Measurements from ENCODE around the gene PCDH12.

Gene PCDH12

GRCh38 chr5:141915881-141916336, 42.1 kb downstream of the PCDH12 start:
- no peak for ATAC-seq
- no peak overlapping the region for H3K4me3 Mint-ChIP-seq
- peaks cover 36% of the 10 kb centered on the region for H3K27me3 Mint-ChIP-seq

GRCh38 chr5:141914797-141915196, 43.2 kb downstream of the PCDH12 start:
- H3K4me3 Mint-ChIP-seq, result peak overlapping the region; percentile 36
- H3K9me3 Mint-ChIP-seq, result no peaks in the 10 kb centered on the region
- H3K4me1 Mint-ChIP-seq, result peaks cover 15% of the 10 kb centered on the region
- no peak overlapping the region for H3K27ac Mint-ChIP-seq
- H3K36me3 Mint-ChIP-seq (ENCODE audit: low read depth), result no peaks in the 10 kb centered on the region
- H3K27me3 Mint-ChIP-seq, result peaks cover 36% of the 10 kb centered on the region
- no peak for DNase-seq
- ATAC-seq, result no peak

More at GRCh38 chr5:141915881-141916336, 42.1 kb downstream of the PCDH12 start:
- no peaks in the 10 kb centered on the region for H3K9me3 Mint-ChIP-seq
- no peaks in the 10 kb centered on the region for H3K36me3 Mint-ChIP-seq (ENCODE audit: low read depth)
- no peak for DNase-seq
- peaks cover 15% of the 10 kb centered on the region for H3K4me1 Mint-ChIP-seq
- H3K27ac Mint-ChIP-seq, result no peak overlapping the region

GRCh38 chr5:141914199-141914743, 43.7 kb downstream of the PCDH12 start:
- ATAC-seq (peak; percentile 56), DNase-seq (peak; percentile 48)
- H3K36me3 Mint-ChIP-seq (ENCODE audit: low read depth), result no peaks in the 10 kb centered on the region
- H3K4me1 Mint-ChIP-seq, result peaks cover 15% of the 10 kb centered on the region
- H3K27ac Mint-ChIP-seq, result no peak overlapping the region
- no peaks in the 10 kb centered on the region for H3K9me3 Mint-ChIP-seq
- peak overlapping the region; percentile 36 for H3K4me3 Mint-ChIP-seq
- H3K27me3 Mint-ChIP-seq, result peaks cover 36% of the 10 kb centered on the region

- Mint-ChIP-seq H3K27ac (no peak overlapping the region), H3K4me3 (peak overlapping the region; percentile 32), H3K36me3 (ENCODE audit: low read depth) (no peaks in the 10 kb centered on the region), H3K27me3 (peaks cover 38% of the 10 kb centered on the region), H3K9me3 (no peaks in the 10 kb centered on the region), H3K4me1 (peaks cover 19% of the 10 kb centered on the region)
- DNase-seq (no peak), ATAC-seq (no peak)
These were observed 44.3 kb downstream of the PCDH12 start for GRCh38 chr5:141913560-141914198.

- no peak overlapping the region for H3K4me3 Mint-ChIP-seq
- H3K27ac Mint-ChIP-seq, result no peak overlapping the region
- H3K36me3 Mint-ChIP-seq (ENCODE audit: low read depth), result no peaks in the 10 kb centered on the region
- H3K27me3 Mint-ChIP-seq, result peaks cover 28% of the 10 kb centered on the region
- ATAC-seq (no peak), DNase-seq (no peak)
- peaks cover 20% of the 10 kb centered on the region for H3K4me1 Mint-ChIP-seq
- H3K9me3 Mint-ChIP-seq, result no peaks in the 10 kb centered on the region
These were observed 47.7 kb downstream of the PCDH12 start for GRCh38 chr5:141910271-141910673.

- no peak for ATAC-seq
- Mint-ChIP-seq H3K27ac (no peak overlapping the region), H3K36me3 (ENCODE audit: low read depth) (no peaks in the 10 kb centered on the region), H3K27me3 (peaks cover 20% of the 10 kb centered on the region), H3K9me3 (no peaks in the 10 kb centered on the region), H3K4me3 (no peak overlapping the region), H3K4me1 (peaks cover 12% of the 10 kb centered on the region)
- DNase-seq, result no peak
These were observed 48.8 kb downstream of the PCDH12 start for GRCh38 chr5:141909212-141909611.

- Mint-ChIP-seq H3K9me3 (no peaks in the 10 kb centered on the region), H3K4me3 (no peak overlapping the region), H3K27ac (peak overlapping the region; percentile 6), H3K36me3 (ENCODE audit: low read depth) (no peaks in the 10 kb centered on the region), H3K4me1 (peaks cover 10% of the 10 kb centered on the region), H3K27me3 (peaks cover 17% of the 10 kb centered on the region)
- ATAC-seq (peak; percentile 88), DNase-seq (no peak)
These were observed 49.2 kb downstream of the PCDH12 start for GRCh38 chr5:141908796-141909195.

GRCh38 chr5:141906972-141907371, 51.0 kb downstream of the PCDH12 start:
- Mint-ChIP-seq H3K27me3 (peaks cover 2% of the 10 kb centered on the region), H3K36me3 (ENCODE audit: low read depth) (no peaks in the 10 kb centered on the region), H3K27ac (no peak overlapping the region), H3K4me1 (peaks cover 4% of the 10 kb centered on the region), H3K9me3 (no peaks in the 10 kb centered on the region), H3K4me3 (no peak overlapping the region)
- ATAC-seq (no peak), DNase-seq (no peak)

GRCh38 chr5:141906517-141906916, 51.5 kb downstream of the PCDH12 start:
- Mint-ChIP-seq H3K27me3 (peaks cover 3% of the 10 kb centered on the region), H3K36me3 (ENCODE audit: low read depth) (no peaks in the 10 kb centered on the region), H3K9me3 (no peaks in the 10 kb centered on the region), H3K4me3 (no peak overlapping the region), H3K27ac (no peak overlapping the region), H3K4me1 (peaks cover 4% of the 10 kb centered on the region)
- ATAC-seq (no peak), DNase-seq (no peak)

GRCh38 chr5:141904551-141904950, 53.5 kb downstream of the PCDH12 start:
- DNase-seq (no peak), ATAC-seq (no peak)
- Mint-ChIP-seq H3K27me3 (peaks cover 6% of the 10 kb centered on the region), H3K36me3 (ENCODE audit: low read depth) (no peaks in the 10 kb centered on the region), H3K9me3 (no peaks in the 10 kb centered on the region), H3K4me3 (no peak overlapping the region), H3K4me1 (peaks cover 4% of the 10 kb centered on the region), H3K27ac (no peak overlapping the region)

- Mint-ChIP-seq H3K36me3 (ENCODE audit: low read depth) (no peaks in the 10 kb centered on the region), H3K27me3 (peaks cover 4% of the 10 kb centered on the region), H3K4me3 (no peak overlapping the region), H3K9me3 (no peaks in the 10 kb centered on the region), H3K4me1 (peaks cover 1% of the 10 kb centered on the region), H3K27ac (no peak overlapping the region)
- ATAC-seq (no peak), DNase-seq (no peak)
These were observed 54.7 kb downstream of the PCDH12 start for GRCh38 chr5:141903261-141903660.

GRCh38 chr5:141902015-141902814, 55.8 kb downstream of the PCDH12 start:
- H3K4me1 Mint-ChIP-seq, result peaks cover 1% of the 10 kb centered on the region

GRCh38 chr5:141898448-141899049, 59.5 kb downstream of the PCDH12 start:
- H3K9me3 Mint-ChIP-seq, result no peaks in the 10 kb centered on the region
- H3K36me3 Mint-ChIP-seq (ENCODE audit: low read depth), result no peaks in the 10 kb centered on the region
- peaks cover 6% of the 10 kb centered on the region for H3K27me3 Mint-ChIP-seq
- H3K4me3 Mint-ChIP-seq, result no peak overlapping the region
- H3K4me1 Mint-ChIP-seq, result peaks cover 1% of the 10 kb centered on the region
- no peak overlapping the region for H3K27ac Mint-ChIP-seq
- ATAC-seq (no peak), DNase-seq (no peak)

More at GRCh38 chr5:141902015-141902814, 55.8 kb downstream of the PCDH12 start:
- DNase-seq (no peak), ATAC-seq (no peak)
- Mint-ChIP-seq H3K27ac (no peak overlapping the region), H3K36me3 (ENCODE audit: low read depth) (no peaks in the 10 kb centered on the region), H3K27me3 (peaks cover 4% of the 10 kb centered on the region), H3K4me3 (no peak overlapping the region), H3K9me3 (no peaks in the 10 kb centered on the region)

GRCh38 chr5:141897425-141897824, 60.6 kb downstream of the PCDH12 start:
- Mint-ChIP-seq H3K27me3 (peaks cover 6% of the 10 kb centered on the region), H3K4me3 (no peak overlapping the region), H3K27ac (no peak overlapping the region), H3K4me1 (peaks cover 1% of the 10 kb centered on the region), H3K9me3 (no peaks in the 10 kb centered on the region), H3K36me3 (ENCODE audit: low read depth) (no peaks in the 10 kb centered on the region)
- DNase-seq (no peak), ATAC-seq (no peak)
